ENCODE measurements around the gene IL22RA2. TPM values are rescaled to one million over a fixed set of nuclear protein-coding genes. Genes with fewer than 3 reads are reported as not detected.

The IL22RA2 gene
- total RNA-seq, 1 donor from 2014 or later, result not detected

DNA sequence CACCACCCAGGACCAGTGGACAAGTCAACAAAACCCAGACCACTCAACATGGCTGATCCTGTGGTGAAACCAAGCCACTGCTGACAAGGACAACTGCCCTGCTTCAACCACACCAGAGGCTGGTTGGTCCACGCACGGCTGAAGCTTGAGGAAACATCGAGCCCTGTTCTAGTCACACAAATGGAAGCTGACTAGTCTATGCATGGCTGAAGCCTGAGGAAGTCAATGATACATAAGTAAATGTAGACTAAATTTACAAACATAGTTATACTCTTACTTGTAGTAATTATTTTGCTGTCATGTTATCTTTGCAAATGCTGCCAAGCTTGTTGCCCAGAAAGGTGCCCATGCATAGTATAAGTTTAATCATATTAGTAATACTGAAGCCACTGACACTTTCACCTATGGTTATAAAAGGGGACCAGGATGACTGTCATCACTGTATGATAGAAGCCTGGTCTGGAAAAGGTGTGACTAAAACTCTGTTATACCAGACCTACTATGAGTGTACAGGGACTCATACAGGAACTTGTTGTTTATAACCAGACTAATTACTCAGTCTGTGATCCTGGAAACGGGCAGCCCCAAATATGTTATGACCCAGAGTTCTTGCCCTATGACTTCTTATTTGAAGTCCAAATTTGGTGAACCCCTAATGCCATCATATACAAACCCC is 5.6 kb downstream of the IL22RA2 start:
- DNase-seq (ENCODE audit: low read depth), result no peak

DNA sequence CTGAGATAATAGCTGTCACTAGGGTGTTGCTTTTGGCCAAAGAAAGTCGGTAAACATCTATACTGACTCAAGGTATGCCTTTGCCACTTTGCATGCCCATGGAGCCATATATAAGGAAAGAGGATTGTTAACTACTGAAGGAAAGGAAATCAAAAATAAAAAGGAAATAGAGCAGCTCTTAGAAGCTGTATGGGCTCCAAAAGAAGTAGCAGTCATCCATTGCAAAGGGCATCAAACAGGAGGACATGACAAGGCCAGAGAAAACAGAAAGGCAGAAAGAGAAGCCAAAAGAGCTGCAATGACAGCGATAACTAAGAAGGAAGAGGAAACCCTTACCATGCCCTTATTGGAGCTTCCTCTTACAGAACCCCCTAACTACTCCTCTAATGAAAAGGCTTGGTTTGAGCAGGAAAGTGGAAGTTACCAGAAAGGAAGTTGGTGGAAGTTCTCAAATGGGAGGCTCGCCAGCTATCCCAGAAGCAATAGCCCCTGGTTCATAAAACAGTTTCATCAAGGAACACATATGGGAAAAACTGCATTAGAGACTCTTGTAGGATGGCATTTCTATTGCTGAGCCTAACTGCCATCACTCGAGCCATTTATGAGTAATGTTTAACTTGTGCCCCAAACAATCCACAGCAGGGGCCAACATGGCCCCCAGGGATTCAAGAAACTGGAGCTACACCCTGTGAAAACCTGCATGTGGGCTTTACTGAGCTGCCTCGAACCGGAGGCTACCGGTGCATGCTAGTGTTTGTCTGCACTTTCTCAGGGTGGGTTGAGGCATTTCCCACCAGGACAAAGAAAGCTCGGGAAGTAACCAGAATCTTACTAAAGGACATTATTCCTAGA is 7.0 kb downstream of the IL22RA2 start:
- DNase-seq (ENCODE audit: low read depth), result no peak

DNA sequence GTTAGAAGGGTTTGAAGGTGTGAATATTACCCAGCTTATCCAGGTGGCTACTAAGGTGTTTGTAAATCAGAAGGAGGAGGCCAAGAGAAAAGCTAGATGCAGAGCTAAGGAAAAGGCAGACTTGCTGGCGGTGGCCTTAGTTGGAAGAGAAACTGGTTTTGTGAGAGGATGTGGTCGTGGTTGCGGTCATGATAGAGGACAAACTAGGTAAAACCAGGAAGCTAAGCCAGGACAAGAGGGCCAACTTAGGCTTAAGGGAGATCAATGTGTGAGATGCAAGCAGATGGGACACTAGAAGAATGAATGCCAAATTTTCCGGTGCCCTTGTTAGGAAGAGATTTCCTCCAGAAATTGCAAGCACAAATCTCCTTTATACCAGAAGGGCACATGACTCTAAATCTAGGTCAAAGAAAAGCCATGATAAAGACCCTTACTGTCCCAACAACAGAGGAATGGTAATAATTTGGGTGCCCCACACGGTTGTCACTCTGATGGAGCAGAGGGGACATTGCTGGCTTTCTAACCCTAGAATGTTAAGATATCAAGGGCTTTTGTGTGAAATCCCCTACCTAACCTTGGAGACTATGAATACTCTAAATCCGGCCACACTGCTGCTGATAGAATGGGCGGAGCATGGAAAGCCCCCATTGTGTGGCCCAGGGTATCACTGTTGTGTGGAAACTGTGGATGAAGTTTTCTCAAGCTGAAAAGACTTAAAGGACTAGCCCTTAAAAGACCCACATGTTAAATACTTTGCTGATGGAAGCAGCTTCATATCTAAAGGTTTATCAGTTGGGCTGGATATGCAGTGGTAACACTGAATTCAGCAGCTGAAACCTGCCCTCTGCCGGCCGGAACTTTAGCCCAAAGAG is 7.8 kb downstream of the IL22RA2 start:
- DNase-seq (ENCODE audit: low read depth), result no peak

DNA sequence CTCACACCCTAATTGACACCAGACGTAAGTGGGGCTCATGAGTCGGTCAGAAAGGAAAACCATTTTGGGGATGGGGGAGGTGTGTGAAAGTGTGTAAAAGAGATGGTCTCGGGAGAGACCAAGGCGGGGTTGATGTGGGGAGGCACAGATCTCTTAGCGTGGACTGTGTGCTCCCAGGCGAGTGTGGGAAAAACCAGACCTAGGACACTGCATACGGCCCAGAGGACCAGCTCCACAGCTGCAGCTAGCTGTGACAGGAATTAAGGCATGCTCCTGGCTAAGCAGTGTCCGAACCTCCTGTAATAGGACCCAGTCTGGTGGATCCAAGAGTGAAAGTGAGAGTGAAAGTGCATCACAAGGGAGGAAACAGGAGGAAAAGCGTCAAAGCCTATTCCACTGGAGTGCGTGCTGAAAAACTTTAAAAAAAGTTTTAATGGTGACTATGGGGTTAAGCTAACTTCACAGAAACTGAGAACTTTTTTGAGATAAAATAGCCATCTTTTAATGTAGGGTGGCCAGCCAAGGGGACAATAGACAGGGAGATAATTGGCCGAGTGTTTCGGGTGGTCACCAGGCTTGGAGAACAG is 9.6 kb downstream of the IL22RA2 start:
- DNase-seq (ENCODE audit: low read depth), result no peak

DNA sequence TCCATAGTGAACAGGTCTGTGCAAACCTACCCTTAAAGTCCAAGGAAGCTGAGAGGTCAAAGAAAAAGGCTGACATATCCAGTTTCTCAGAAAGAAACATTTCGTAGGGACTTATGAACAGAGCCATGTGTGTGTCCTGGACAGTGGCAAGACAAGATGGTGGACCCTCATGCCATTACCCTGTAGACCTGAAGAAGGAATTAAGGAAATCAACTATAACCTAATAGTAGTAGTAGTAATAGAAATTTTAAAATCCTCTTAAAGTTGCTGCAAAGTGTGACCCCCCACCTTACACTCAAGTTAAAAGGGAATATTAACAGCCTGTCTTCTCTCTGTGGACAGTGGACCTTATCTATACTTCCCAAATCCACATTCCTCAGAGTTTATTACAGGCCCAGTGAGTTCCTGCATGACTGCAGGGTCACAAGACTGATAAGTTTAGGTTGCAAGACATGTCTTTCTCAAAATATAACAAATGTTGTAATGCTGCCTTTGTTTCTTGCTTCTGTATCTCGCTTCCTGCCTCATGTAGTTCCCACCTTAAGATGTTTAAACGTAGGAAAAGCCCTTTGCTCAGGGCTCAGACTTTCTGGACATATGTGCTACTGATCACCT is 10.6 kb downstream of the IL22RA2 start:
- DNase-seq (ENCODE audit: low read depth), result no peak

DNA sequence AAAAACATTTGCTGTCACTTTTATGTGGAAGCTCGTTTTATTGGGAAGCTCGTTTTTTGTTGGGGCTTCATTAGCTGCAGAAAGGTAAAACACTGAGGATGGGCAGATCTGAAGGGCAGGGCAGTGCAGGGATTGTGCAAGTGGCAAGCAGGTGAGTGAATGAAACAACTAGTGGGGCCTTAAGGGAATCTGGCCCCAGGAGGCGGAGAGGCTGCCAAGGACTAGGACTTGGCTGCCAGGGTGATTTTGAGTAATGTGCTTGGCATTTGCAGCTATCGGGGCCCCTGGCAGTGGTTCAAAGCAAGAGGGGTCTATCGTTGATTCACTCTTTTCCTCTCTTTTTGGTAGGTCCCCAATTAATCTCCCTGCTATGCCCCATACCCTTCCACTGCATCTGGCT is 11.5 kb downstream of the IL22RA2 start:
- DNase-seq (ENCODE audit: low read depth), result no peak

DNA sequence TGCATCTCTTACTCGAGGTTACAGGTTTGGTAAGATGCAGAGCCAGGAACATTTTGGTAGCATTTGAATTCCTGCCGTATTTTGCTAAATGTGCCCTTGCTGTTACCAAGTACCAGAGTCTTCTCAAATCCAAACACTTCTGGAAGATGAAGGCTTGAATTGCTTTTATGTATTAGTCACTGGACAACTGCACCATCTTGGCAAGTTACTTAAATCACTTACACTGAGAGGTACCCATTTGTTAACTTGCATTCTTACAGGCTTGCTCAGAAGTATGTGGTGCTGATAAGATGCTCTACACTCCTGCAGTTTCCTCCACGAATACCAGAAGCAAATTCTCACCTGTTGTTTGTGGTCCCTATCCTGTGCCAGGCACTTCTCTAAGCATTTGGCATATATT is 12.7 kb downstream of the IL22RA2 start:
- DNase-seq (ENCODE audit: low read depth), result peak; percentile 75

DNA sequence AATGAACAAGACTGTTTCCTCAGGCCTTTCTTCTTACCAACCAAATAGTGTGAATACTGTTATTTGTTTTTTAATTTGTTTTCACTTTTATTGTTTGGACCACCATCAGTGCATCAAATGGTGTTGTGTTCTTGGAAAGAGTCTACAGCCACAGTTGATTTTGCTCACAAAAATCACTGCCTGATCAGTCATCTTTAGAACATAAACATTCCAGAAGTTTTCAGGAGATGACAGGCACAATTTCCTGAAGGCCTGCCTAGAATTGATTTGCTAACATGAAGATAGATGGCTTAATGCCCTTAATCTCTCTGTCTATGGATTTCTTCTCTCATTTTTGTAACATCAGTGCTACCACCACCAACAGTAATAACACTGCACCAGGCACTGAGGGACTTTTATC is 13.5 kb downstream of the IL22RA2 start:
- DNase-seq (ENCODE audit: low read depth), result no peak

DNA sequence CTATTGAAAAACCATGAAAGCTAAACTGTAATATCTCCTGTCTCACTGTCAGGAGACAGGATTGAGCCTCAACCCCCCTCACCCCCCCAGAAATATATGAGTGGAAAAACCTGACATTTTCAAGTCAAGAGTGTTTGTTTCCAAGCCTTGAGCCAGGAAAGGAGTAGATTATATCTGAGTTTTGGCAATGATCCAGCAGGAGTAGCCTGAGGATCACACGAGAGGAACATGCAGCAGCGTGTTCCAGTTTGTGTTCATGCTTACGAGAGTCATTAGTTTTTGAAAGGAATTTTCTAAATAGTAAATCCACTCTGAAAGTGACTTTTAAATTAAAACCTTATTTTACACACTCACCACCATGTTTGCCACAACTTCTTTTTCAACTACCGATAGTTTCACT is 15.8 kb downstream of the IL22RA2 start:
- DNase-seq (ENCODE audit: low read depth), result no peak

DNA sequence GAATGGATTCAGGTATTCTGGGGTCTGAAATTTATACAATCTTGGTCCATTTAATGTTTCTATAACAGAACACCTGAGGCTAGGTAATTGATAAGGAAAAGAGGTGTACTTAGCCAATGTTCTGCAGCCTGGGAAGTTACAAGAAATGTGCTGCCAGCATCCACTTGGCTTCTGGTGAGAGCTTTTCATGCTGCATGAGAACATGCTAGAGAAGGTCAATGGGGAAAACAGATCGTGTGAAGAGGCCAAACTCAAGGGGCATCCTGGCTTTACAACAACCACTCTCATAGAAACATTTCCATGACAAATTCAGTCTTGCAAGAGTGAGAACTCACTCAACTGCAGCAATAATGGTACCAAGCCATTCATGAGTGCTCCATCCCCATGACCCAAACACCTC is 16.8 kb downstream of the IL22RA2 start:
- no peak for DNase-seq (ENCODE audit: low read depth)

DNA sequence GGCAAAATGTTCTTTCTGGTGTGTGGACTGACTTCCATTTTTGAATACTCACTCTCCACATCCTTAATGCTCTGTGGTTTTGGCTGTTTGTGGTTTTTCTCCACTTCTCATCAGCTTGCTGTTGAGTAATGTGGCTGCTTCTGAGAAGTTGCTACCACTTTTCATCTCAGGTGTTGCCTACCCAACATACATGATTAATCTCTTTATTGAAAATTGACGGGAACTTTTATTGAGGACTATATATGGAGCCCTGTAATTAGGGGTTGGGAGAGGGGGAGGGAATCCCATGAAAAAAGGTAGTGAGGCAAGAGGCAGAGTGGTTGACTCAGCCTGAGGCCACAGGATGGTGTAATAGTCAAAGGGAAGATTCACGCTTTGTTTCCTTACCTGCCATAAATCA is 17.6 kb downstream of the IL22RA2 start:
- DNase-seq (ENCODE audit: low read depth), result peak; percentile 62

DNA sequence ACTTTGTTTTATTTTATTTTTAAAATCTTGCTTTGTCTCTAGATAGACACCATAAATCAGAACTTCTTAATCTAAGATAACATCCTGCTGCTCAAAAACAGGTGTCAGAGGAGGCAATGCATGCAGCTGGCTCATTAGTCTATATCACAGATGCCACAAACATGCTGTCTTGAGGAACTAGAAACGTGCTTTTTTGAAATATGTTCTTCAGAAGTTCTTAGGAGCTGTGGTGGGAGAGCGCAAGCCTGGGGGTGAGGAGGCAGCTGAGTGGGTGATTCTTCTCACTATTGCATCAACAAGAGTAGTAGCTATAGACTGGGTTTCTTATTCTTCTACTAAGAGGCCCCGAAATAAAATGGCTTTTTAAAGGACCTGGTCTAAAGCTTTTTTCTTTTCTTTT is 23.4 kb downstream of the IL22RA2 start:
- DNase-seq (ENCODE audit: low read depth), result no peak

DNA sequence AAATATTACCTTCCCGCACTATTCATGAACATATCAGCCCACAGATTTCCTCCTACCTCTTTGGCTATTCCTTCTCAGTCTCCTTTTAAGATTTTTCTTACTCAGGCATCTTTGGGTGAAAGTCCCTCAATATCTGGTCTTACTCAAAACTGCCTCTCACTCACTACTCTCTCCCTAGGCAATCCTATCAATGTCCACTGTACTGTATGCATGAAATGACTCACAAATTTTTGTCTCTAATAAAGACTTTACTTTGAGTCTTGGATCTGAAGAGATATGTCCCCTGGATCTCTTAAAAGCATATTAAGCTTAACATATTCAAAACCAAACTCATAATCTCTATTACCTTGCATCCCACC is 24.4 kb downstream of the IL22RA2 start:
- no peak for DNase-seq (ENCODE audit: low read depth)

DNA sequence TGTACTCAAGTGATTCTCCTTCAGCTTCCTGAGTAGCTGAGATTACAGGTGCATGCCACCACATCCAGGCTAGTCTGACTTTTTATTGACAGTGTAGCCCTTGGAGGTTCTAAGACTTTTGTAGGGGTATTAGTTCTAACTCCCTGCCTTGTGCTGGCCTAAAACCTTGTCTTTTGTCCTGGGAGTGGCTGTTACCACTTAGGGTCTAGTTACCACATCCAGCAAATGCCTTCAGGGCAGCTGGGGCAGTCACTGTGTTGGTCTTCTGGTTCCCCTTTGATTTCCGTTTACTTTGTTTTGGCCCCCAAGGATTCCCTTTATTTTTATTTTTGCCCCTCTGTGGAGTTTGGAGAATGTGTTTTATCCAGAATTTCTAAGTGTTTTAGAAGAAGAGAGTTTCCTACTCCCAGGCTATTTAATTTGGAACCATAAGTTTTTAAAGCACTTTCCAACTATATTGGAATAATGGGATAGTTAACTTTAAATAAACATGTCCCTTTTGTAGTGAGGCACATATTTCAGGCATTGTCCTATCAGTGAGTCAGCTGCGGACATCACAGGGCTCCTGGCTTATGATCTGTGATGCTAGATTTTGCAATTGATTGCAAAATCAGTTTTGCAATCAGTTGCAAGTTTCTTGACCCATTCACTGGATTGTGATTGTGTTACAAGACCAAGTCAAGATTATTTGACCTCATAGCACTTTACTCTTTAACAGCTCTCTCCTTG is 25.0 kb downstream of the IL22RA2 start:
- no peak for DNase-seq (ENCODE audit: low read depth)

DNA sequence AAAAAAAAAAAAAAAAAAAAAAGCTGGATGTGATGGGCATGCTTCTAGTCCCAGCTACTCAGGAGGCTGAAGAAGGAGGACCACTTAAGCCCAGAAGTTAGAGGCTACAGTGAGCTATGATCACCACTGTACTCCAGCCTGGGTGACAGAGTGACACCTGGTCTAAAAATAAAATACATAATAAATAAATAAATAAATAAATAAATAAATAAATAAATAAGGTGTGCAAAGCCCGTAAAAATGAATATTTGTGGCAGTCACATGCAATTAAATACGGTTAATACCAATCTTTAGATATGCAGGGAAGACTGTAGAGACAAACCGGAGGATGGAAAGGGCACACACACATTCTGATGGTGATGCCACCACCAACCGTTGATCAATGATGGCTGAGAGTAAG is 26.2 kb downstream of the IL22RA2 start:
- no peak for DNase-seq (ENCODE audit: low read depth)

DNA sequence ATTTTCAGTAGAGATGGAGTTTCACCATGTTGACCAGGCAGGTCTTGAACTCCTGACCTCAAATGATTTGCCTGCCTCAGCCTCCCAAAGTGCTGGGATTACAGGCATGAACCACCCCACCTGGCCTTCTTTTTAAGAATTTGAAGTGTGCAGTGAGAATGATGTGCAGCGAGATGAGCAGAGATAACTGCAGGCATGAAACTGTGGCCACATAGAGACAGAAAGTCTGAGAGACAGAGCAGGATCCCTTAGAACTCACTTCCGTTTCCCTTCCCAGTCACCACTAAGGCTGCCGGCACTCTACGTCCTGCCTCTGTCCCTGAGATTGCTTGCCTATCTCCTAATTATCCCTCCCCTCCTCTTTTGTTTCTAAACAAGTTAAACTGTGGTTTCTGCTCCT is 27.2 kb downstream of the IL22RA2 start:
- DNase-seq (ENCODE audit: low read depth), result no peak

DNA sequence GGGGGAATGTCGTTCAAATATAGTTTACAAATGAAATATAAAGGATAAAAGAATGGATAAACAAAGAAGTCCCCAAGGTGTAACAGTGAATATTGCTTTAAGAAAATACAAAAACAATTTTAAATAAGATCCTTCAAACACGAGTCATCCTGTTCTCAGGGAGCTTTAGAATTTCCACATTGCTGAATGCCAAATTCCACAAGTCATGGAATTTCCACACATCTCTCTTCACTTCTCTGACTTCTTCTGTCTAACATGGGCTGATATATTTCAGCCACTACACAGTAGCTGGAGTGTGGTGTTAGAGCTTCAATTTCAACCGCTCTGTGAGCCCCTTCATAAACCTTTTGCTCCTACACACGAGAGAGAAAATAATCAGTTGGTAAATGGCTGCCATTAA is 28.0 kb downstream of the IL22RA2 start:
- DNase-seq (ENCODE audit: low read depth), result no peak

DNA sequence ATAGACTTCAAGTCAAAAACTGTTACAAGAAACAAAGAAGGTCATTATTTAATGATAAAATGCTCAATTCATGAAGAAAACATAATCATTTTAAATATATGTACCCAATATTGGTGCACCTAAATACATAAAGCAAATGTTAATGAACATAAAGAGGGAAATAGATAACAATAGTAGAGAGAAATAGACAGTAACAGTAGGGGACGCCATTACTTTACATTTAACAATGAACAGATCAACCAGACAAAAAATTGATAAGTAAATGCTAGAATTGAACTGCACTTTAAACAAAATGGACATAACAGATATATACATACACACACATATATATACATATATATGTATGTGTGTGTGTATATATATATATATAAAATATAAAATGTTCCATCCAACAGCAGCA is 37.4 kb downstream of the IL22RA2 start:
- DNase-seq (ENCODE audit: low read depth), result no peak

DNA sequence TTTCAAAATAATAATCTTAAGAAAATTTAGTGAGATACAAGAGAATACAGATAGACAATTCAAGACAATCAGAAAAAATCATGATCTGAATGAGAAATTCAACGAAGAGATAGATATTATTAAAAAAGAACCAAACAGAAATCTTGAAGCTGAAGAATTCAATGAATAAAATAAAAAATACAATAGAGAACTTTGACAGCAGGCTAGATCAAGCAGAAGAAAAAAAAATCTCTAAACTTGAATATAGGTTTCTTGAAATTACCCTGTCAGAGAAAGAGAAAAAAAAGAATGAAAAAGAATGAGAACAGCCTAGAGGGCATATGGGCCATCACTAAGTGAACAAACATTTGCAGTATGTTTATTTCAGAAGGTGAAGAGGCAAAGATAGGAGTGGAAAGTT is 39.0 kb downstream of the IL22RA2 start:
- DNase-seq (ENCODE audit: low read depth), result no peak

DNA sequence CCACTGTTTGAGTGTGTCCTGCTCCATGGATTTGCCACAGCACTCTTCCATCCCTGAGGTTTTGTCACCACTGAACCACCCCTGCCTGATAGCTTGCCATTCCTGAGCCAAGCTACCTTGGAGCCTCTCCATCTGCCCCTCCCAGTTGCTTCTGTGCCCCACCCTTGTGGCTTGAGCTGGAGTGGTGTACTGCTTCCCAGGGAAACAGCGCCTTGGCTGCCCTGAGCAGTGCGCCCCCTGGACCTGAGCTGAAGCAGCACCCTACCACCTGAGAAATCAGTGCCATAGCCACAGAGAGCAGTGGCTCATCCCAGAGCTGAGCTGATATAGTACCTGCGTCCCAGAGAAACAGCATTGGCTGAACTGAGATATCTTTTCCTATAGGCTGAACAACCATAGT is 40.3 kb downstream of the IL22RA2 start:
- DNase-seq (ENCODE audit: low read depth), result no peak

All from myocyte (in vitro differentiated cells).